ENCODE measurements around the gene TLE3. TPM values are rescaled to one million over a fixed set of nuclear protein-coding genes. Genes with fewer than 3 reads are reported as not detected.

TLE3 gene
- total RNA-seq, 1 donor from 2014 or later = 58.8 TPM

DNA sequence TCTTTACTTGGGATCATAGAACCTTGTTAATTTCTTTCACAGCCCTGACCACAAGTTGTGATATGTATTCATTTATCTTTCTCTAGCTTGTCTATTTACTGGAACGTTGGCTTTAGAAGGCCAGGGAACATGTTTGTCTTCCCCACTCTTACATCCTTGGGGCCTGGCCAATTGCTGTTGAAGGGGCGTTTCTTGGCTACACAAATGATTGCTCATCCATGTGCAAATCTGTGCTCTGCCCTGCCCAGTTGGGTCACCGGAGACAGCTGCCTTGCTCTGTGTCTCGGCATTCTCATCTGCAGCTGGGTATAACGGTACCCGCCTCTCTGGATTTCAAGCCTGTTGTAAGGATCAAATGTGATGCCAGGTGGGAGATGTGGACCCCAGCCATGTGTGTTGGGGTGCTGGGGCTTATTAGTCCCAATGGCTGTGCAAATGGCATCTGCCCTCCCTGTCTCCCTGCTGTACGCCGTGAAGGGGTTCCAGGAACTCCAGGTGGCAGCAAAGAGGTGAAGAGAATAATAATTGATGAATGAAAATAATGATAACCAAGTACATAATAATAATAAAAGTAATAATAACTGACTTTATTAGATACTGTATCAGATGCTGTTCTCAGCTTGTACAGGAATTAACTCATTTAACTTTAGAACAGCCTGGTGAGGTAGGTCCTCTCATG, 24.0 kb upstream of the TLE3 start:
- ATAC-seq (peak; percentile 23), DNase-seq (peak; percentile 62)
- Histone ChIP-seq H3K36me3 (no peaks in the 10 kb centered on the region), H3K9me3 (no peaks in the 10 kb centered on the region), H3K27ac (no peak overlapping the region), H3K27me3 (no peaks in the 10 kb centered on the region), H3K4me1 (peaks cover 5% of the 10 kb centered on the region), H3K4me3 (no peak overlapping the region)
- TF ChIP-seq, protein P1, sequence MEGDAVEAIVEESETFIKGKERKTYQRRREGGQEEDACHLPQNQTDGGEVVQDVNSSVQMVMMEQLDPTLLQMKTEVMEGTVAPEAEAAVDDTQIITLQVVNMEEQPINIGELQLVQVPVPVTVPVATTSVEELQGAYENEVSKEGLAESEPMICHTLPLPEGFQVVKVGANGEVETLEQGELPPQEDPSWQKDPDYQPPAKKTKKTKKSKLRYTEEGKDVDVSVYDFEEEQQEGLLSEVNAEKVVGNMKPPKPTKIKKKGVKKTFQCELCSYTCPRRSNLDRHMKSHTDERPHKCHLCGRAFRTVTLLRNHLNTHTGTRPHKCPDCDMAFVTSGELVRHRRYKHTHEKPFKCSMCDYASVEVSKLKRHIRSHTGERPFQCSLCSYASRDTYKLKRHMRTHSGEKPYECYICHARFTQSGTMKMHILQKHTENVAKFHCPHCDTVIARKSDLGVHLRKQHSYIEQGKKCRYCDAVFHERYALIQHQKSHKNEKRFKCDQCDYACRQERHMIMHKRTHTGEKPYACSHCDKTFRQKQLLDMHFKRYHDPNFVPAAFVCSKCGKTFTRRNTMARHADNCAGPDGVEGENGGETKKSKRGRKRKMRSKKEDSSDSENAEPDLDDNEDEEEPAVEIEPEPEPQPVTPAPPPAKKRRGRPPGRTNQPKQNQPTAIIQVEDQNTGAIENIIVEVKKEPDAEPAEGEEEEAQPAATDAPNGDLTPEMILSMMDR (IDR thresholded peaks at IDR 0.05) = no peak
- intact Hi-C loops (cut with DNase I) = no loop called here

DNA sequence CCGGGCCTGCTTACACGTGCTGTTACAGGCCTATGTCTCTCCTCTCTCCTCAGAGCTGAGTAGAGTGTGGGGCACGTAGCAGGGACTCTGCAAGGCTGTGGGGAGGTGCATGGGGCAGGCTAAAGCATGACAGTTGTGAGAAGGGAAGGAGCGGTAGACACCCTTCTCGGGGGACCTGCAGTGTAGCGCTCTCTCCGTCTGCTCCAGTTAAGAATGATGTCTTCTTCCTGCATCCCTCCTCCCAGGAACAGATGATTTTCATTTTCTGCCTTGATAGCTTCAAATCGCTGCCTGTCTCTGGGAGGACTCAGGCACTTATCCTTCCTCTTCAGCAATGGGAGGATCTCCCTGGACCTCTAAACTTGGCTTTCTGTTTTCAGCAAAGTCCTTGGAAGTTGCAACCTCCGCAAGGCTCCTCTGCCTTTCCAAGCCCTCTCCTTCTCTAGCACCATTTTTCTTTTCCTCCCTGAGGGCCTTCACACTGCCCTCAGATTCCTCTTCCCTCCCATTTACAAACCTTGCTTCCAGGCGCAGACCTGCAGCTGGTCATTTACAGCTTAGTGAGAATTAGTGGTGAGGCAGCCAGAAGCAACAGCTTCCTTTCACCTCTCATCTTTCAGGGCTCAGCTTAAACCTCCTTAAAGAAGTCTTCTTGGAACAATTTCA, 23.4 kb upstream of the TLE3 start:
- Histone ChIP-seq H3K27me3 (no peaks in the 10 kb centered on the region), H3K36me3 (no peaks in the 10 kb centered on the region), H3K4me1 (peaks cover 5% of the 10 kb centered on the region), H3K9me3 (no peaks in the 10 kb centered on the region), H3K27ac (no peak overlapping the region), H3K4me3 (no peak overlapping the region)
- DNase-seq (no peak), ATAC-seq (no peak)
- intact Hi-C loops (cut with DNase I) = no loop called here
- TF ChIP-seq, protein P1 (IDR thresholded peaks at IDR 0.05) = no peak

DNA sequence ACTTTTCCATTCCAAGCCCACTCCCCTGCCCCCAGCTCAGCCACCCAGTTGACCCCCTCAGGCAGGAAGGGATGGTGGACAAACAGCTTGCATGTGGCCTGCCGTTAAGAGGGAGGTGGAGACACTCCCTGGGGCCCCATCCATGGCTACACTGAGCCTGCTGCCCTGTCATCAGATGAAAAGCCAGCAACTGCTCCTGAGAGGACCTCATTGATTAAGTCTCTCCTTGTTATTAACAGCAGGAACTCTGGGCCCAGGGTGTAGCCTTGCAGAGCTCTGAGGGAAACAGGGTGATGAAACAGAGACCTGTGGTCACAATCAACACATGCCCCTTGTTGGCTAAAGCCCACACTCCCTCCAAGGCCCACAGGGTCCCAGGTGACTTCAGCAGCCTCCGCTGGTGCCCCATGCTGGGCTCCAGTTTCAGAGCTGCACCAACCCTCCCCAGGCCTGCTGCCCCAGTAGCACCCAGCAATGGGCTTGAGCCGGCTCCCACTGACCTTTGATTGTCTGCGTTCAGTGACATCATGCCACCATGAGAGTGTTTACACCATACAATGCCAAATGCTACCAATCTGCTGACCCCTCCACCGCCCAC, 22.3 kb upstream of the TLE3 start:
- intact Hi-C loops (cut with DNase I) = no loop called here
- Histone ChIP-seq H3K4me1 (peaks cover 5% of the 10 kb centered on the region), H3K9me3 (no peaks in the 10 kb centered on the region)

DNA sequence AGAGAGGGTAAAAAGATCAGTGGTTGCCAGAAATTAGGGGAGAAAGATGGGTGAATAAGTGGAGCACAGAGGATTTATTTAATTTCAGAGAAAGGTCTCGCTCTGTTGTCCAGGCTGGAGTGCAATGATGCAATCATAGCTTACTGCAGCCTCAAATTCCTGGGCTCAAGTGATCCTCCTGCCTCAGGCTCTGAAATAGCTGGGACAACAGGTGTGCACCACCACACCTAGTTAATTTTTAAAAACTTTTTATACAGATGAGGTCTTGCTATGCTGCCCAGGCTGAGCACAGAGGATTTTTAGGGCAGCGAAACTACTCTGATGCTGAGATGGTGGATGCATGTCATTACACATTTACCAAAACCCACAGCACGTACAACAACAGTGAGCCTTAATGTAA, 20.9 kb upstream of the TLE3 start:
- H3K27ac ChIP-seq = no peak overlapping the region
- no peak overlapping the region for H3K4me3 ChIP-seq
- intact Hi-C loops (cut with DNase I) = no loop called here
- TF ChIP-seq, protein P1 (IDR thresholded peaks at IDR 0.05) = no peak
- no peaks in the 10 kb centered on the region for H3K27me3 ChIP-seq
- H3K4me1 ChIP-seq = peaks cover 5% of the 10 kb centered on the region
- no peaks in the 10 kb centered on the region for H3K9me3 ChIP-seq
- ATAC-seq (no peak), DNase-seq (no peak)
- no peaks in the 10 kb centered on the region for H3K36me3 ChIP-seq

More for the DNA sequence above, 22.3 kb upstream of the TLE3 start:
- DNase-seq = no peak
- H3K27me3 ChIP-seq = no peaks in the 10 kb centered on the region
- TF ChIP-seq, protein P1 (IDR thresholded peaks at IDR 0.05) = no peak
- no peak overlapping the region for H3K27ac ChIP-seq
- no peaks in the 10 kb centered on the region for H3K36me3 ChIP-seq
- no peak overlapping the region for H3K4me3 ChIP-seq
- no peak for ATAC-seq

GRCh38 chr15:70116317-70116716, 18.6 kb upstream of the TLE3 start:
- no peak overlapping the region for H3K27ac ChIP-seq
- ATAC-seq (no peak), DNase-seq (peak; percentile 1)
- no peaks in the 10 kb centered on the region for H3K27me3 ChIP-seq
- intact Hi-C loops (cut with DNase I) = no loop called here
- H3K9me3 ChIP-seq = no peaks in the 10 kb centered on the region
- TF ChIP-seq, protein P1 (IDR thresholded peaks at IDR 0.05) = no peak
- no peak overlapping the region for H3K4me3 ChIP-seq
- no peaks in the 10 kb centered on the region for H3K36me3 ChIP-seq
- peaks cover 10% of the 10 kb centered on the region for H3K4me1 ChIP-seq
